GM21515 (cell line): ENCODE results near the gene ODAPH.
"Not testable (repeated sequence)": the region's sequence is repeated elsewhere in the genome, so short reads cannot be mapped to it uniquely, and the experiment has no call there.

Source experiments
- ATAC-seq: cut with Tn5 transposase; IDR thresholded peaks from one replicate; pipeline ENCODE4 v1.9.1; 2021; ENCODE audit not compliant: unreplicated experiment

ODAPH gene

DNA sequence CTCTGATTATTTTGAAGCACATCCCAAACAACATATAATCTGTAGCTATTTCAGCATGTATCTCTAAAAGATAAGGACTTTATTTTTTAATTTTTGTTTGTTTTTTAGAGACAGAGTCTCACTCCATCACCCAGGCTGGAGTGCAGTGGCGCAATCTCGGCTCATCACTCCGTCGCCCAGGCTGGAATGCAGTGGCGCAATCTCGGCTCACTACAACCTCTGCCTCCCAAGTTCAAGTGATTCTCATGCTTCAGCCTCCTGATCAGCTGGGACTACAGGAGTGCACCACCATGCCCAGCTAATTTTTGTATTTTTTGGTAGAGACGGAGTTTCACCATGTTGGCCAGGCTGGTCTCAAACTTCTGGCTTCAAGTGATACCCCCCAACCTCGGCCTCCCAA lies 11.6 kb upstream of the ODAPH start:
- not testable (repeated sequence) for ATAC-seq

DNA sequence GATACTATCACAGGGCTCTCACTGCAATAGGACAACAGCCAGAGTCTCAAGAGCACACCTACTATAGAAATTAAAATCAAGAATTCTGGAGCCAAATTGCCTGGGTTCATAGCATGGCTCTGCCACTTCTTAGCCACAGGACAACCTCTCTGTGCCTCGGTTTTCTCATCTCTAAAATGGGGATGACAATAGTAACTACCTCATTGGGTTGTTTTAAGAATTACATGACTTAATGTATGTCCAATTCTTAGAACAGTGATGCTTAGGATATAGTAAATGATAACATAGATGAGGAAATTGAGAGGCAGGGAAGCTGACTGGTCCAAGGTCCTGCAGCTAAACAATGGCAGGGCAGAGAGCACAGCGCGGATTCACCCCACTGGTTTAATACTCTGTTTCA lies 11.0 kb upstream of the ODAPH start:
- no peak for ATAC-seq

DNA sequence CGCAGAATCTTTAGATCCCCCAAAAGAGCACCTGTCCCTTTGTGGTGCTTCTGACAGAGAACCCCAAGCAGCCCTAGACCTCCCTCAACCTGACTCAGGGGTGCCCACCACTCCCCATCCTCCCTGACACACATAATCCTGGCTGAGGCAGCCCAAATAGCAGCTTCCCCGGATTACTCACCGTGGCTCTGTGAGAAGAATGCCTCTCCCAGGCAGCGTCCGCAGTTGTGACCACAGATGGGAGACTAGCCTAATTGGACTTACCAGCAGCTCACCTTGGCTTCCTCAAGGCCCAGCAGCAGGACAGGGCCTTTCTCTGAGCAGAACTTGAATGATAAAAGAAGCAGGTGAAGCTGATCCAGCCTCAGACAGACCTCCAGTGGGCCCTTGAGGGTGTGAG lies 10.3 kb upstream of the ODAPH start:
- no peak for ATAC-seq

DNA sequence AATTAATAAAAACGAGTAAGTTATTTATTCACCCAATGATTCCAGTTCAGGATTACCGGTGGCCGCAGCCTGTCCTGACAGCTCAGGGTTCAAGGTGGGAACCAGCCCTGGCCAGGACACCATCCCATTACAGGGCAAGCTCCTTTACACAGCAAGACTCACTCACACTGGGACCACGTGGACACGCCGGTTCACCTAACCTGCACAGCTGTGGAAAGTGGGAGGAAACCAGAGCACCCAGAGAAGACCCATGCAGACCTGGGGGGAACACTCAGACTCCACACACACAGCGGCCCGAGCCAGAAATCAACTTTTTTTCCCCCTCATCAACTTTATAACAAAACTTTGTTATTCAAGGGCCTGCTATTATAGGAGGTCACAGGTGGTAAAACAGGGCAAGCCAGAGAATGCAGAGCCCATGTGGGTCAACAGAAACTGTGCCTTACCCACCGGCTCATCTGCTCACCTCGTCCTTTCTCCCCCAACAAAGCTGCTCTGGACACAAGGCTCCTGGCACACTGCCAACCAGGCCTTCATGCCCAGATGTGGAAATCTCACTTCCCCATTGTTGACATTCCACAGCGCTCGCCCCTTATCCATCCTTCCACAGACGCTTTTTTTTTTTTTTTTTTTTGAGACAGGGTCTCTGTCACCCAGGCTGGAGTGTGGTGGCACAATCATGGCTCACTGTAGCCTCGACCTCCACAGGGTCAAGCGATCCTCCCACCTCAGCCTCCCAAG lies 8.0 kb upstream of the ODAPH start:
- no peak for ATAC-seq

DNA sequence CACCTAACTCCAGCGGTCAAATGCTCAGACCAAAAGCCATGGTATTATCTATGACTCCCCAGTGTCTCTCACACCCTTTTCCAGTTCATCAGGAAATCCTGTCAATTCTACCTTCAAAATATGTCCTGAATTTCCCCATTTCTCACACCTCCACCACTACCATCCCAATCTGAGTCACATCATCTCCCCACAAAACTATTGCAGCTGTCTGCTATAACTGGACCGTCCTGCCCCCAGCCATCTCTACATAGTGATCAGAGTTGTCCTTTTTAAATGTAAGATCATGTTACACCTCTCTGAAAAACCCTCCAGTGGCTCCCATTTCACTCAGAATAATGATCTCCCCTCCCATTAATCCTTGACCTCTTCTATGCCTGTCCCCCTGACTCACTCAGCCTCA lies 6.8 kb upstream of the ODAPH start:
- ATAC-seq = no peak

DNA sequence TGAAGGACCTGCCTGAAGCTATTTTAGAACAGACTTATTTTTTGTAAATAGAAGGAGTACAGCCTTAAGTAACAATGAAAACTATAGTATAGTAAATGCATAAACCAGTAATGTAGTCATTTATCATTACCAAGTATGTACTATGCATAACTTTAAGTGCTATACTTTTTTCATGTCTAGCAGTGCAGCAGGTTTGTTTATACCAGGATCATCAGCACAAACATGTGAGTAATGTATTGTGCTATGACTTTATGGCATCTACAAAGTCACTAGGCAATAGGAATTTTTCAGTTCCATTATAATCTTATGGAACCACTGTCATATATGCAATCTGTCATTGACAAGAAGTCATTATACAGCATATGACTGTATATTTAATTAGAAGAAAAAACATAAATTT lies 3.4 kb upstream of the ODAPH start:
- ATAC-seq = no peak

DNA sequence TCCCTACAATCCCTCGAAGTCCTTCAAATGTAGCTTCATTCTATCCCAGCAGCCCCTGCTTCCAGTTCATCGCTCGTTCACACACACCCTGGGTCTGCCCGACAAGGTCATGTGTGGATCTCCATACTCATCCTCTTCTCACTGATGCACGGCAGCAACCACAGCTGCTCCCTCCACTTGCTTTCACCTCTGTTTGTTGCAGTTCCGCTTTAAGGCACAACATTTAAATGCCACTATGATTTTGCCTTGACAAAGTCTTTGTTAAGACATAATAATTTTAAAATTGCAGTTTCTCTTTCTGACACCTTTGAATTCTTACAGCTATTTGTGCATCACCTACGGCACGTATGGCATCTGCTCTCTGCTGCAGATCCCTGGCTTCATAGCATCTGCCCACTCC lies 1.8 kb downstream of the ODAPH start:
- ATAC-seq = peak; percentile 45

DNA sequence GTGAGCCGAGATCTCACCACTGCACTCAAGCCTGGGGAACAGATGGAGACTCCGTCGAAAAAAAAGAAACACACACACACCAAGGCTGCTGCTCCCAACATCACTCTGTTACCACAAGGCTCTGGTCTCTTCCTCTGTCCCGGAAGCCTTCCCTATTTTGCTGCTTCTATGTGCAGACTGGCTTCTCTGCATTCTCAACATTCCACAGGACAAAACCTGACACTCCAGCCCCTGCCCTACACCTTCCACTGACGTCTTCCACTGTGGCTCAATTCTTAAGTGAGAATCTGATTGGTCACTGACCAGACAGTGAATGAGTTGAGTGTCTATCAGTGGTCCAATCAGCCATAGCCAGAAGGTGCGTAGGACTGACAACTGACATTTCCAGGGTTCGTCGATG lies 5.9 kb downstream of the ODAPH start:
- no peak for ATAC-seq

DNA sequence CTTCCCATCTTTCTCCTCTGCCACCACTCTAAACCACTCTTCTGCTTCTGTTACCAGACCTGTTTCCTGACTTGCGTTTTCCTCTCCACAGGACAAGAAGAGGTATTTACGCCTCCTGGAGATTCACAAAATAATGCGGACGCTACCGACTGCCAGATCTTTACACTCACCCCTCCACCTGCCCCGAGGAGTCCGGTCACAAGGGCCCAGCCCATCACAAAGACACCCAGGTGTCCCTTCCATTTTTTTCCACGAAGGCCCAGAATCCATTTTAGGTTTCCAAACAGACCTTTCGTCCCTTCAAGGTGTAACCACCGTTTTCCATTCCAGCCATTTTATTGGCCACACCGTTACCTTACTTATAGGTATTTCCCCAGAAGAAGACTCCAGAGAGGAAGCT lies 8.2 kb downstream of the ODAPH start:
- ATAC-seq = no peak

DNA sequence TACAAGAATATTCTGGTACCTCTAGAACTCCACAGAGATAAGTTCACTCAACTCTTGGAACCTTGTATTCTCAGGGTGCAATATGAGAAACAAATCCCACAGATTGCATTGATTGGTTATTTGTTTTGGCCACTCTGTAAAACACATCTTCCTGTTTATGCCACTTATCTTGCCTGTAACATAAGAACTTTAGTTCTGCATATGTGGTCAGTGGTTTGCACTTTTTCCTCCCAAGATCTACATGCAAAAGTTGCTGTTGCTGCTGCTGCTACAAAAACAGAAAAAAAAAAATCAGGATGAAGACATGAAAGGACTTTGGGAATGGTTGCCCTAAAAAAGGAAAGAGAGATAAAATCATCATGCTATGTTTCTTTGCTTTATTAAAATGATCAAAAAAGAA lies 9.6 kb downstream of the ODAPH start:
- no peak for ATAC-seq

DNA sequence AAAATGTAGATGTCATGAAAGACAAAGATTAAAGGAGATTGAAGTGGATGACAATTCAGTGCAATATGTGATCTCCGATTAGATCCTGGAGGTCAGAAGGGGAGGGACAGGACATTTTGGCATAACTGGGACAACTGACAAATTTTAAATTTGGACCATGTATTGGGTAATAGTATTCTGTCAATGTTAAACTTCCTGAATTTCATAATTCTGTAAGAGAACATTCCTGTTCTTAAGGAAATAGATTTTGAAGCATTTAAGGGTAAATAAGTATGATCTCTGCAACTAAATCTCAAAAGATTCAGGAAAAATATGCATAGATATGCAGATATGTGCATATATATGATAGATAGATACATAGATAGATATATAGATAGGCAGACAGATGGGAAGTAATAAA lies 11.0 kb downstream of the ODAPH start:
- ATAC-seq = no peak

DNA sequence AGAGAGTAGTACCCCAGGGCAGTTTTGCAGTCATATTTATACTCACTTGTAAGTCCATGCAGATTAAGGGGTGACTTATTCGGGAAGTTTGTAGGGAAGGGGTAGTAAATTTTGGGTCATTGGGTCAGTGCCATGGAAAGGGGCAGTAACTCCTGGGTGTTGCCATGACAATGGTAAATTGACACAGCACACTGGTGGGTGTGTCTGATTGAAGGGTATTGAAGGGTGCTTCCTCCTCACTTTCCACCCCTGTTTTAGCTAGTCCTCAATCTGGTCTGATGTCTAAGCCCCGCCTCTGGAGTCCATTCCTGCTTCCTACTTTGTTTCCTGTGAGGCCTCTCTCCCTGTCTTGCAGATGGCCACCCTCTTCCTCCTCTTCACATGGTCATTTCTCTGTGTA lies 11.9 kb downstream of the ODAPH start:
- no peak for ATAC-seq

DNA sequence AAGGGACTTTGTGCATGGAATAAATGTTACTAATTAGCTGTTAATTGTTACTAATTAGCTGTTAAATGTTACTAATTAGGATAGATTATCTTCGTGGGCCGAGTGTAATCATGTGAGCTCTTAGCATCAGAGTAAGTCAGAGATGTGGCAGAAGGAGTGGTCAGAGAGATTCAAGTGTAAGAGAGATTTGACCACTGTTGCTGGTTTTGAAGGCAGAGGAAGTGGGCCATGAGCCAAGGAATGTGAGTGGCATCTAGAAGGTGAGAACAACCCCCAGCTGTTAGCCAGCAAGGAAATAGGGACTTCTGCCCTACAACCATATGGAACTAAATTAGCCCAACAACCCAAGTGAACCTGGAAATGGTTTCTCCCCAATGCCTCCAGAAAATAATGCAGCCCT lies 28.2 kb downstream of the ODAPH start:
- no peak for ATAC-seq

DNA sequence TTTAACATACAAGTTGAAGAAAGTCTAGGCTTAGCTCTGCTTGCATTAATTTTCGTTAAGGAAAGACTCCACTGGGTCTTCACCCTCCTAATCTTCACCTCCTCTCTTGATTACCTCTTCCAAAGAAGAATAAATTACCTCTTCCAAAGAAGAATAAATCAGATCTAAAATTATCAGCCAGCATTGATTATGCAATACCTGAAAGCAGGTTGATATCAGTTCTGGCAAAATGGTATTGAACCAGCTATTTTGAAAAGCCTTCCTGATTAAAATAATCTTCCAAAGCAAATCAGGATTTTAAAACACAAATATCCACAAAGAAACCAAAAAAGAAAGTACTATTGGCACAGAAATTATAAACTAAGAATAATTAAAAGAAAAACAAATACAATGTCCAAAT lies 37.5 kb downstream of the ODAPH start:
- no peak for ATAC-seq

DNA sequence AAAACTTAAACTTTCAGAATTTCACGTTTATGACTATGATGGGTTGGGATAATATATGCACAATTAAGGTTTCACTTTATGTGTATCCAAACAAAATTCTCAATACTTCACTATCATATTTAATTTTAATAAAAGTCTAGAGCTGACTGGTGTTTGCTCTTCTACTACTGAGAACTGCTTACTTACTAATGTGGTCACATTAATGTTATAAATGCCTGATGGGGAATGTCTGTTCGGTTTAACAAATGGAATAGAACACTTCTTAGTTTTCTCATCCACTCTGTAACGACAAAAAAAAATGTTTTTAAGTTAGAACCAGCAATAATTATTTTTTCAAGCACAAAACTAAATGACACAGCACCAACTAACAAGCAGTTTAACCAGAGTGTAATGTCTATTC lies 40.2 kb downstream of the ODAPH start:
- ATAC-seq = no peak

DNA sequence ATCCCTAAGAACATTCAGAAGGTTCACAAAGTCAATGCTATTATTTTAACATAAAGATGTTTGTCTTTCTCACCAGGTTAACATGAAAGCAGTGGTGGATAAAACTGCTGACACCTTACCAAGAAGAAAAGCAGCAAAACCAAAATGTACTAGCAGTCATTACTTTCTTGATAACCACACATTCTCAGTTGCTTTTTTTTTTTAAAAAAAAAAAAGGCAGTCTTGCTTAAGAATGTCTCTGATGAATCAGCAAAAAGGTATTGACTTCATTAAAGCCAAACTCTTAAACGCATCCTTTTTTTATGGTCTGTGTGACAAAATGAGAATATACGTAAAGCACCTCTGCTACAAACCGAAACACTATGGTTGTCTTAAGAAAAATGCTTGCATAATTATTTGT lies 42.5 kb downstream of the ODAPH start:
- ATAC-seq = no peak

DNA sequence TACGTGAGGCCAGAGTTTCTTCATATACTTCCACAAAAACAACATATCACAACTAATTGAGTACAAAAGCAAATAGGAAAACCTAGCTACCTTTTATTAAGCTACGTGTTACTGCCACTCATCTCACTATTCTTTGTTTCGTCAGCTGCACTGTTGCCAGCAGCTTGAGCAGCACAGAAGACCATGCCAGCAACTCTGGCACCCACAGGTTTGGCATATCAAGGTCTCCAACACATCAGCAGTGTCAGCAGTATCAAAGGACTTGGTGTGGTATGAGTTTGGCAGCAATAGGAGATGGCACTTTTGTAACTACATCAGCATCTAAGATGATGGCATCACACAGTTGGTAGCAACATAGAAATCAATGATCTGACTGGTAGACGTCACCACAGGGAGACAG lies 43.8 kb downstream of the ODAPH start:
- no peak for ATAC-seq

DNA sequence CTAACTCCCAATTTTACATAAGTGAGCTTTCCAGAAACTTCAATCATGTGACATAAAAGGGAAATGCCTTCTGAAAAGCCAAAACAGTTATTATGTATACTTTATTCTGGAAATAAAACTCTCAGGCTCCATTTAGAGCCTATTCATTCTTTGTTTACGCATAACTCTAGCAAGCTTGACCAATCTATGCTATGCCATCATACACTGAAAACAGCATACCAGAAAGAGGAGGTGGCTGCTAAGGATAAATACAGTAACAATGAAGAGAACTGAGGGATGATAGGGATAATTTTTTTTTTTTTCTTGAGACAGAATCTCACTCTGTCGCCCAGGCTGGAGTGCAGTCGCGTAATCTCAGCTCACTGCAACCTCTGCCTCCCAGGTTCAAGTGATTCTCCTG lies 50.1 kb downstream of the ODAPH start:
- ATAC-seq = no peak

DNA sequence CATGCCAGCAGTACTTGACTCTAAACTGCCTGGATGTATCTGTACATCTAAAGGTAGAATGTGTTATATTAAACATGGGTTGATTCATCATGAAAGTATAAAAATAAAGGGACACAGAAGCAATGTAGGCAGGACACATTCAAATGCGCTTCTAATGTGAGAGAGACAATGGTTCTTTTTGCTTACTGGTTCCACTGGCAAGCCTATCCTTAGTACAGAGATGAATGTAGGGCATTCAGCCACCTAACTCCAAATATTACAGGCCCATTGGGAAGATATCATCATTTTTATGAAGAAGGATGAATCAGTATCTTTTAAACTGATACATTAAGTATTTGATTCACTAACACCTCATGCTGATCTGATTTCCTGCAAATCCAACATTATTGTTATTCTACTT lies 56.4 kb downstream of the ODAPH start:
- ATAC-seq = no peak
